Measurements from ENCODE around the gene MRPL33.

GRCh38 chr2:27822049-27822448 is 50.5 kb downstream of the MRPL33 start:
- TF ChIP-seq POLR2A (IDR thresholded peaks at IDR 0.05; ENCODE audit: low read length) (no peak), GATA1 (IDR thresholded peaks at IDR 0.05; ENCODE audit: low read depth, low read length) (no peak)
